CD14-positive monocyte (primary cell): ENCODE results near the gene SHISA3. TPM values are rescaled to one million over a fixed set of nuclear protein-coding genes. Genes with fewer than 3 reads are reported as not detected.

Experiments used
- DNase-seq, 3 donors: peaks; one replicate each; pipeline ENCODE4 v3.0.0-alpha.2; 2011 to 2022
- H2AFZ ChIP-seq: 2 replicates; pipeline ENCODE4 v1.6.0; 2012; ENCODE audit warnings: mild to moderate bottlenecking, low read depth, low read length, inconsistent platforms; ENCODE audit not compliant: insufficient read depth, poor library complexity, severe bottlenecking
- H3K27ac ChIP-seq, 2 donors: 1 replicate in 1 of 2; 2 replicates in 1 of 2; pipeline ENCODE4 v1.5.1; 2012 to 2013; ENCODE audit warnings: low read length in 2 of 2, control low read depth in 1 of 2, inconsistent platforms in 1 of 2, low read depth in 1 of 2, mild to moderate bottlenecking in 1 of 2
- H3K27me3 ChIP-seq, 2 donors: one replicate each; pipeline versions ENCODE4 v1.6.0 to v1.6.1; 2011 to 2013; ENCODE audit warnings: low read length in 2 of 2; ENCODE audit not compliant: control insufficient read depth in 2 of 2, insufficient read depth in 2 of 2
- H3K36me3 ChIP-seq, 2 donors: replicated peaks in 1 of 2; 1 replicate in 1 of 2; 2 replicates in 1 of 2; pipeline versions ENCODE4 v1.5.1 to v1.6.1; 2012 to 2013; ENCODE audit warnings: low read length in 2 of 2, control low read depth in 1 of 2, inconsistent platforms in 1 of 2, mild to moderate bottlenecking in 1 of 2; ENCODE audit not compliant: insufficient read depth in 2 of 2, control insufficient read depth in 1 of 2
- H3K4me1 ChIP-seq, 2 donors: 1 replicate in 1 of 2; 2 replicates in 1 of 2; pipeline versions ENCODE4 v1.5.1 to v1.6.1; 2012 to 2013; ENCODE audit warnings: low read length in 2 of 2, control low read depth in 1 of 2, inconsistent platforms in 1 of 2, mild to moderate bottlenecking in 1 of 2, moderate library complexity in 1 of 2; ENCODE audit not compliant: insufficient read depth in 2 of 2, control insufficient read depth in 1 of 2
- H3K4me2 ChIP-seq: replicated peaks from 2 replicates; pipeline ENCODE3; 2012; ENCODE audit warnings: low read length, moderate library complexity, mild to moderate bottlenecking; ENCODE audit not compliant: poor library complexity, severe bottlenecking; ENCODE audit errors: extremely low read depth
- H3K4me3 ChIP-seq, 3 experiments: fragments of 200-600 bp in 1 of 3; sonication (generic) in 1 of 3; replicated peaks in 1 of 3; 1 replicate in 2 of 3; 2 replicates in 1 of 3; pipeline ENCODE4 v1.5.1; 2011 to 2013; ENCODE audit warnings: low read length in 3 of 3, mild to moderate bottlenecking in 3 of 3, control low read depth in 2 of 3, low read depth in 2 of 3, inconsistent platforms in 1 of 3, moderate library complexity in 1 of 3
- H3K79me2 ChIP-seq: 2 replicates; pipeline ENCODE4 v1.6.0; 2012; ENCODE audit warnings: mild to moderate bottlenecking, control low read depth, inconsistent platforms, low read length, moderate library complexity; ENCODE audit not compliant: insufficient read depth
- H3K9ac ChIP-seq: 2 replicates; pipeline ENCODE4 v1.6.0; 2017; ENCODE audit warnings: low read length, mild to moderate bottlenecking; ENCODE audit not compliant: insufficient read depth, poor library complexity, severe bottlenecking
- H3K9me3 ChIP-seq, 2 donors: replicated peaks in 1 of 2; 1 replicate in 1 of 2; 2 replicates in 1 of 2; pipeline versions ENCODE4 v1.5.1 to v1.6.1; 2012 to 2013; ENCODE audit warnings: low read length in 2 of 2, control low read depth in 1 of 2; ENCODE audit not compliant: control insufficient read depth in 1 of 2, insufficient read depth in 1 of 2
- H4K20me1 ChIP-seq: 2 replicates; pipeline ENCODE4 v1.6.0; 2012; ENCODE audit warnings: mild to moderate bottlenecking, low read length, control low read depth, moderate library complexity; ENCODE audit not compliant: insufficient read depth
- H3K27ac Mint-ChIP-seq, 7 donors: one replicate each; pipeline ENCODE4 v1.8.0; 2020; ENCODE audit warnings: mild to moderate bottlenecking in 7 of 7, mixed read lengths in 7 of 7, moderate library complexity in 6 of 7, inconsistent platforms in 2 of 7
- H3K27me3 Mint-ChIP-seq, 3 donors: one replicate each; pipeline ENCODE4 v1.8.0; 2021 to 2022; ENCODE audit warnings: low read depth in 3 of 3, mild to moderate bottlenecking in 3 of 3, mixed read lengths in 3 of 3, moderate library complexity in 3 of 3, inconsistent platforms in 1 of 3
- H3K36me3 Mint-ChIP-seq, 2 donors: one replicate each; pipeline ENCODE4 v1.8.0; 2020; ENCODE audit warnings: mixed read lengths in 2 of 2, inconsistent platforms in 1 of 2, mild to moderate bottlenecking in 1 of 2
- H3K4me1 Mint-ChIP-seq: one replicate; pipeline ENCODE4 v1.8.0; 2020; ENCODE audit warnings: mild to moderate bottlenecking, mixed read lengths
- H3K4me3 Mint-ChIP-seq, 2 donors: one replicate each; pipeline ENCODE4 v1.8.0; 2020; ENCODE audit warnings: mild to moderate bottlenecking in 2 of 2, mixed read lengths in 2 of 2, moderate library complexity in 1 of 2
- H3K9me3 Mint-ChIP-seq, 7 donors: one replicate each; pipeline ENCODE4 v1.8.0; 2020 to 2022; ENCODE audit warnings: mixed read lengths in 7 of 7, mild to moderate bottlenecking in 6 of 7, moderate library complexity in 6 of 7, inconsistent platforms in 2 of 7
- WGBS: methylation state at CpG from one replicate; pipeline ENCODE4 v1.1.5; 2013; ENCODE audit warnings: missing lambda C conversion rate; ENCODE audit not compliant: insufficient coverage; 5-methylcytosine and 5-hydroxymethylcytosine counted together
- intact Hi-C, 2 donors: fragments of 100-400 bp; cut with micrococcal nuclease; formaldehyde crosslinking; loops; one replicate each; pipeline versions ENCODE4 v1.15.0 to v1.15.1; 2023
- polyA plus RNA-seq, 3 donors: library from polyadenylated mRNA; depleted of rRNA in 1 of 3; unstranded in 2 of 3; stranded (reverse) in 1 of 3; fragments of 300-500 nt in 2 of 3; fragments of >200 nt in 1 of 3; fragmentation: Illumina TruSeq in 2 of 3; gene quantifications; 1 replicate in 2 of 3; 2 replicates in 1 of 3; pipeline ENCODE4 v1.2.3, GENCODE V29; 2012 to 2021
- TF ChIP-seq, protein P1 (sequence below): fragments of 200-600 bp; IDR thresholded peaks from one replicate; pipeline ENCODE4 v1.8.0; 2022; ENCODE audit warnings: antibody characterized with exemption, mild to moderate bottlenecking

The SHISA3 gene
- polyA plus RNA-seq, 3 donors: not detected

DNA sequence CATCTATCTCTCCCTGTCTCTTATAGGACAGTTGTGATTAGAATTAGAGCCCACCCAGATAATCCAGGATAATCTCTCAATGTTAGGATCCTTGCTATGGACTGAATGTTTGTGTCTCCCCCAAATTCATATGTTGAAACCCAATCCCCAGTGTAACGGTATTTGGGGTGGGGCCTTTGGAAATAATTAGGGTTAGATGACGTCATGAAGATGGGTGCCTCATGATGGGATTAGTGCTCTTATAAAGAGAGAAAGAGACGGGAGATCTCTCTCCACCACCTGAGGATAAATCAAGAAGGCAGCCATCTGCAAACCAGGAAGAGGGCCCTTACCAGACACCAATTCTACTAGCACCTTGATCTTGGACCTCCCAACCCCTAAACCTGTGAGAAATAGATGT lies 33.7 kb upstream of the SHISA3 start:
- intact Hi-C loops: no loop called here
- Histone ChIP-seq H3K9ac (no peak overlapping the region), H3K9me3 (no peaks in the 10 kb centered on the region), H3K4me1 (no peaks in the 10 kb centered on the region), H3K79me2 (no peaks in the 10 kb centered on the region), H2AFZ (no peak overlapping the region), H4K20me1 (no peaks in the 10 kb centered on the region), H3K4me3 (no peak overlapping the region), H3K27ac (no peak overlapping the region), H3K27me3 (peaks cover 0 to 2% of the 10 kb centered on the region in 2 donors), H3K4me2 (no peak overlapping the region), H3K36me3 (no peaks in the 10 kb centered on the region)
- peaks cover 0 to 3% (median 2%) of the 10 kb centered on the region in 7 donors for H3K9me3 Mint-ChIP-seq
- no peak for DNase-seq
- no peaks in the 10 kb centered on the region for H3K4me1 Mint-ChIP-seq
- WGBS: no CpG with 5 or more reads among the region's 3 CpGs
- no peak overlapping the region for H3K27ac Mint-ChIP-seq
- no peak overlapping the region for H3K4me3 Mint-ChIP-seq
- H3K27me3 Mint-ChIP-seq: peaks cover 5 to 6% (median 6%) of the 10 kb centered on the region in 3 donors
- no peaks in the 10 kb centered on the region for H3K36me3 Mint-ChIP-seq
- TF ChIP-seq, protein P1, sequence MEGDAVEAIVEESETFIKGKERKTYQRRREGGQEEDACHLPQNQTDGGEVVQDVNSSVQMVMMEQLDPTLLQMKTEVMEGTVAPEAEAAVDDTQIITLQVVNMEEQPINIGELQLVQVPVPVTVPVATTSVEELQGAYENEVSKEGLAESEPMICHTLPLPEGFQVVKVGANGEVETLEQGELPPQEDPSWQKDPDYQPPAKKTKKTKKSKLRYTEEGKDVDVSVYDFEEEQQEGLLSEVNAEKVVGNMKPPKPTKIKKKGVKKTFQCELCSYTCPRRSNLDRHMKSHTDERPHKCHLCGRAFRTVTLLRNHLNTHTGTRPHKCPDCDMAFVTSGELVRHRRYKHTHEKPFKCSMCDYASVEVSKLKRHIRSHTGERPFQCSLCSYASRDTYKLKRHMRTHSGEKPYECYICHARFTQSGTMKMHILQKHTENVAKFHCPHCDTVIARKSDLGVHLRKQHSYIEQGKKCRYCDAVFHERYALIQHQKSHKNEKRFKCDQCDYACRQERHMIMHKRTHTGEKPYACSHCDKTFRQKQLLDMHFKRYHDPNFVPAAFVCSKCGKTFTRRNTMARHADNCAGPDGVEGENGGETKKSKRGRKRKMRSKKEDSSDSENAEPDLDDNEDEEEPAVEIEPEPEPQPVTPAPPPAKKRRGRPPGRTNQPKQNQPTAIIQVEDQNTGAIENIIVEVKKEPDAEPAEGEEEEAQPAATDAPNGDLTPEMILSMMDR: no peak

DNA sequence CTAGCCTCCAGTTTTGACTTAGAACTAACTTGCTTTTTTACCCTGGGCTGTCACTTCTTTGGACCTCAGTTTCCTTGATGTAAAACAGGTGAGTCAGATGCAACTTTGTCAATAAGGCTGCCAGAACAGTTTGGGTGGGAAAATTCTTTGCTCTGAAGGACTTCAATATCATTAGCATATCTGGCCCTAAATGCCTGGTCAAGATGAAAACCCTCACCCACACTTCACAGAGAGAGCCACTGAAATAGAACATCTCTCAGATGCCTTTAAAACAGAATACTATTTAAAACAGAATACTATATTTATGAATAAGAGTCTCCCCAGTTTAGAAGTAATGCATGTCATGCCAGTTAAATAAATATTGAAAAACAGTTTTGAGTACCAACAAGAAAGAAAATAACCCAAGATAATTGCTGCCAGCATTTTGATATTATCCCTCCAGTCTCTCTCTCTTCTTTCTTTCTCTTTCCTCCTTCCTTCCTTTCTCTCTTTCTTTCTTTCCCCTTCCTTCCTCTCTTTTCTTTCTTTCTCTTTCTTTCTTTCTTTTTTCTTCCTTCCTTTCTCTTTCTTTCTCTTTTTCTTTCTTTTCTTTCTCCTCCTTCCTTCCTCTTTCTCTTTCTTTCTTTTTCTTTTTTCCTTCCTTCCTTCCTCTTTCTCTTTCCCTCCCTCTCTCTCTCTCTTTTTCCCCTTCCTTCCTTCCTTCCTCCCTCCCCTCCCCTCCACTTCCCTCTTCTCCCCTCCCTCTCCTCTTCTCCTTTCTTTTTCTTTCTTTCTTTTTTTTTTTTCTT lies 32.8 kb upstream of the SHISA3 start:
- Histone ChIP-seq H3K27me3 (peaks cover 0 to 2% of the 10 kb centered on the region in 2 donors), H3K4me1 (no peaks in the 10 kb centered on the region), H3K27ac (no peak overlapping the region), H3K9me3 (no peaks in the 10 kb centered on the region), H3K4me2 (no peak overlapping the region), H2AFZ (no peak overlapping the region), H3K4me3 (no peak overlapping the region), H3K79me2 (no peaks in the 10 kb centered on the region), H3K9ac (no peak overlapping the region), H4K20me1 (no peaks in the 10 kb centered on the region), H3K36me3 (no peaks in the 10 kb centered on the region)
- DNase-seq: no peak
- peaks cover 3 to 6% (median 5%) of the 10 kb centered on the region in 3 donors for H3K27me3 Mint-ChIP-seq
- intact Hi-C loops: no loop called here
- peaks cover 0 to 3% (median 2%) of the 10 kb centered on the region in 7 donors for H3K9me3 Mint-ChIP-seq
- H3K27ac Mint-ChIP-seq: no peak overlapping the region
- TF ChIP-seq, protein P1: no peak
- H3K4me1 Mint-ChIP-seq: no peaks in the 10 kb centered on the region
- no peaks in the 10 kb centered on the region for H3K36me3 Mint-ChIP-seq
- no peak overlapping the region for H3K4me3 Mint-ChIP-seq
